ENCODE measurements around the gene RBMS1.
"Not testable (repeated sequence)": the region's sequence is repeated elsewhere in the genome, so short reads cannot be mapped to it uniquely, and the experiment has no call there.

Gene RBMS1

DNA sequence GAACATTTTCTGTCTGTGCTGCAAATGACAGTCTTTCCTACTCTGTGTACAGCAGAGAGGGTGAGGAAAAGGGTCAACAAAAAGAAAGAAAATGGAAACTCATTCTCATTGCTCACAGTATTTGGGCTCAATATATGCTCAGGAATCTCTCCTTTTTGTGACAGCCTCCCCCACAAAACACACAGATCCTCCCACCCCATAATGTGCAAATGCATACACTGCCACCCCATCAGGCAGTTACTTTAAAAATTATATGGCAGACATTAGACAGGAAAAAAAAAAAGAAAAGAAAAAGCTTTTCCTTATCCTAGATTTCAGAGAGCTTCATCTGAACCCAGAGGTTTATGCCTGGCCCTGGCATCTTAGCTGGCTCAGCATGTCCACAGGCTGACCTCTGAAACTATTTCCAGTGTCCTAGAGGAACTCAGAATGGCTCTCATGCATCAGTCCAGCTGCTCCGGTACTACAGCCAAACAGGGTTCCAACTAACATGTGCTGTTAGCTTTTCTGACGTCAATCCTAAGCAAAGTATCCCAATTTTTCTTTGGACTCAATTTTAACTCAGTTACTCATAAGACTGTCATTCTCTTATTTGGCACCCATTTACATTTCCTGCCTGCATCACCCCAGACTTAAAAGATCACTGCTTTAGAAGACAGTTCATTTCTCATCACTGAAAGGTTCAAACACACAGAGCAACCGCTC, 105.9 kb downstream of the RBMS1 start:
- in situ Hi-C loops (cut with MboI; ENCODE audit: low sequenced_read_pairs), result no loop called here

- in situ Hi-C loops (cut with MboI; ENCODE audit: low sequenced_read_pairs), result no loop called here
These were observed 108.8 kb downstream of the RBMS1 start for GRCh38 chr2:160384791-160385190.

DNA sequence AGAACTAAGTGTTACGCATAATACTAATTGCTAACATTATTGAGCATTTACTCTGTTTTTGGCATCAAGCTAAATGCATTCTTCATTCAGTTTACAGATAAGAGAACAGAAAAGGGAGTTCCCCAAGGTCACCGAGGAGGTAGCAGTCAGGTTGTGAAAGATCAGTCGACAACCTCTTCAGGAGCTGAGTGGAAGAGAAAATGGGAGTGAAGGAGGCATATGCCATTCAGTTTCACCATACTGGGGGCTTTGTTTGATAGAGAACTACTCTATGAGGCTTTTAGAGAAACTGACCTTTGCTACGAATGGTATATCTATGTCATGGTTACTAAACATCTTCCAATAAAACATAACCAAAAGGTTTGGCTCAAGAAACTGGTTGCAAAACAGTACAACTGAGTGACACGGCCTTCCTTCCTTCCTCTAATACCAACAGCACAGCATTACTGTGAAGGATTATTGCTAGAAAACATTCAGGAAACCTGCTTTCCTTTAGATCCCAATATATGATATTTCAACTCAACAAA, 112.1 kb downstream of the RBMS1 start:
- in situ Hi-C loops (cut with MboI; ENCODE audit: low sequenced_read_pairs), result no loop called here

- in situ Hi-C loops (cut with MboI; ENCODE audit: low sequenced_read_pairs), result no loop called here
These were observed 113.0 kb downstream of the RBMS1 start for GRCh38 chr2:160380611-160381010.

GRCh38 chr2:160380000-160380570, 113.5 kb downstream of the RBMS1 start:
- in situ Hi-C loops (cut with MboI; ENCODE audit: low sequenced_read_pairs), result no loop called here

DNA sequence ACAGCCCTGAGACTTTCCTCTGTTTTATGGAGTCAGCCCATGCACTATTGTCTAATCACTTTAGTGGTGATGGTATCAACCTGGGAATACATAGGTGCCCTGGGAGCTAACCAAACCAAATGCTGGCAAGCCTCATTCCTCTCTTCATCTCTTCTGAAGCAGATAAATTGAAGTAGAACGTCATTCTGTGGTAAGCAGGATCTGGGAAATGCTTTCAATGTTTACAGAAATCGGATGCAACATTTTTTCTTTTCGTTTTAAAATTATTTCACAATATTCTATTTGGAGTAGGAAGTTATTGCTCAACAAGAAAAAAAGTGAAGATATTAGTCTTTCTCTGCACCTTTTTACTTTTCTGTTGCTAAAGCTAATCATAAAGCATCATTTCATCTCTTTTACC, 114.2 kb downstream of the RBMS1 start:
- in situ Hi-C loops (cut with MboI; ENCODE audit: low sequenced_read_pairs), result no loop called here

GRCh38 chr2:160377204-160377995, 116.2 kb downstream of the RBMS1 start:
- in situ Hi-C loops (cut with MboI; ENCODE audit: low sequenced_read_pairs), result no loop called here

DNA sequence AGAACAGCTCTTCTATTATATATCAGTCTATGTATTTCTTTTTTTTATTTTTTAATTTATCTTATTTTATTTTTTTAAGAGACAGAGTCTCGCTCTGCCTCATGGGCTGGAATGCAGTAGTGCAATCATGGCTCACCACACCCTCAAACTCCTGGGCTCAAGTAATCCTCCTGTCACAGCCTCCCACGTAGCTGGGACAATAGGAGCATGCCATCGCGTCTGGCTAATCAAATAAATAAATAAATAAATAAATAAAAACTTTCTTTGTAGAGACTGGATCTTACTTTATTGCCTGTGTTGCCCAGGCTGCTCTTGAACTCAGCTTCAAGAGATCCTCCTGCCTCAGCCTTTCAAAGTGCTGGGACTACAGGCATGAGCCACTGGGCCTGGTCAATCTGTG, 117.0 kb downstream of the RBMS1 start:
- in situ Hi-C loops (cut with MboI; ENCODE audit: low sequenced_read_pairs), result no loop called here

GRCh38 chr2:160375802-160376469, 117.7 kb downstream of the RBMS1 start:
- in situ Hi-C loops (cut with MboI; ENCODE audit: low sequenced_read_pairs), result no loop called here

- in situ Hi-C loops (cut with MboI; ENCODE audit: low sequenced_read_pairs), result no loop called here
These were observed 118.6 kb downstream of the RBMS1 start for GRCh38 chr2:160375037-160375436.

- in situ Hi-C loops (cut with MboI; ENCODE audit: low sequenced_read_pairs), result no loop called here
These were observed 119.9 kb downstream of the RBMS1 start for GRCh38 chr2:160373666-160374065.

DNA sequence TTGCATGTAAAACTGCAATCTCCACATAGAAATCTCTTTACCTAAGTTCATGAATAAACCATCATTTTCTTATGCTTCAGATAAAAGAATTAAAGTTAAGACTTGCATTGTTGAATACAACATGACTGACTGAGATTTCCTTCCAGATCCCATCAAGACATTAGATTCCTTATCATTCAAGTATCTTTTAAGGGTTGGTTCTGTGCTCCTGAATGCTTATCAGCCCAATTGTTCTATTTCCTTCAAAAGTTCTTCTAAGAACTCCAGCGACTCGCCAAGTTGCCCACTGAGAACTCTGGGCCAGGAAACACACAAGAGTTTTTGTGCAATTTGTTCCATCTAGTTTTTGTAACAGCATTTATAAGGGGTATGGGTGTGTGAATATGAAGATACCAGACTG, 120.3 kb downstream of the RBMS1 start:
- in situ Hi-C loops (cut with MboI; ENCODE audit: low sequenced_read_pairs), result no loop called here

GRCh38 chr2:160372585-160372984, 121.0 kb downstream of the RBMS1 start:
- in situ Hi-C loops (cut with MboI; ENCODE audit: low sequenced_read_pairs), result no loop called here

DNA sequence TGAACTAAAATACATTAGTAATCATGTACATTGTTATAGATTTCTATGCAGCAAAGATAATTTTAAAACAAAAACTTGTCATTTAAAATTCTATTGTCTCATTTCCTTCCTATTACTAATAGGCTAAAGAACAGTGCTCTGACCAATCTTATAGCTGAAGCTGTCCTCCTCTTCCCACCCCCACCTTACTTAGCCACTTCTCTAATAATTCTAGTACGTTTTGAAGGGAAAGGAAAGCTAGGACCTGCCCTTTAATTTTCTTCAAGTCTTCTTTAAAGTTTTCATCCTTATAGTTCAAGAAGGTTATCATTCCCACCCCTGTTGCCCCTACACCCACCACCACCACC, 121.6 kb downstream of the RBMS1 start:
- in situ Hi-C loops (cut with MboI; ENCODE audit: low sequenced_read_pairs), result no loop called here

DNA sequence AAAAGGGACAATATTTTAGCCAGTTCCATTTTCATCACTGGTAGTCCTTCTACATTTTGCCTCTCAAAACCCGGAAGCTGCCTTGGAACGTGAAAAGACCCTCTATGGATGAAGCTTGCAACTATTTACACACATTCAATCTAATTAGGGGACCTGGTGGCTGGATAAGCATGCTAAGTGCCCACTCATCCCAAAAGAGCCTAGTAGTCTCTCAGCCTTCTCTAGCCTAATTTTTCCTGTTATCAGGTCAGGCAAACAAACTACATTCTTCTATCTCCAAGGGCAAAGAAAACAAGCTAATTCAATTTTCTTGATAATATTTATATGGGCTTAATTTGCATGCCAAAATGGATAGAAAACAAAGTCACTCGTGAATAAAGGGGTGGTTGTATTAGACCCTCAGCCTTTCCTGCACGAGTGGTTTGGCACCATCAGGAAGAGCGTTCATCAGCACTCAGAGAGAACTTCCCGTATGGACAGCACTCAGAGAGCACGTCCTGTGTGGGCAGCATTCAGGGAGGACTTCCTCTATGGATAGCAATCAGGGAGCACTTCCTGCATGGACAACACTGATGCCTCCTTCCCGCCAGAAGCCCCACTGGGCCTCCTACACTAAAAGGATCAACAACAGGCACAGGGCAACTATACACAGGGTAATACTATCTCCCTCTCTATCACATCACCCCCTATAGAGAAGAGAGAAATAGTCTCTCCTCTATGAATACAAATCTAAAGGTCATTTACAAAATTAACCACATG, 122.2 kb downstream of the RBMS1 start:
- in situ Hi-C loops (cut with MboI; ENCODE audit: low sequenced_read_pairs), result no loop called here

DNA sequence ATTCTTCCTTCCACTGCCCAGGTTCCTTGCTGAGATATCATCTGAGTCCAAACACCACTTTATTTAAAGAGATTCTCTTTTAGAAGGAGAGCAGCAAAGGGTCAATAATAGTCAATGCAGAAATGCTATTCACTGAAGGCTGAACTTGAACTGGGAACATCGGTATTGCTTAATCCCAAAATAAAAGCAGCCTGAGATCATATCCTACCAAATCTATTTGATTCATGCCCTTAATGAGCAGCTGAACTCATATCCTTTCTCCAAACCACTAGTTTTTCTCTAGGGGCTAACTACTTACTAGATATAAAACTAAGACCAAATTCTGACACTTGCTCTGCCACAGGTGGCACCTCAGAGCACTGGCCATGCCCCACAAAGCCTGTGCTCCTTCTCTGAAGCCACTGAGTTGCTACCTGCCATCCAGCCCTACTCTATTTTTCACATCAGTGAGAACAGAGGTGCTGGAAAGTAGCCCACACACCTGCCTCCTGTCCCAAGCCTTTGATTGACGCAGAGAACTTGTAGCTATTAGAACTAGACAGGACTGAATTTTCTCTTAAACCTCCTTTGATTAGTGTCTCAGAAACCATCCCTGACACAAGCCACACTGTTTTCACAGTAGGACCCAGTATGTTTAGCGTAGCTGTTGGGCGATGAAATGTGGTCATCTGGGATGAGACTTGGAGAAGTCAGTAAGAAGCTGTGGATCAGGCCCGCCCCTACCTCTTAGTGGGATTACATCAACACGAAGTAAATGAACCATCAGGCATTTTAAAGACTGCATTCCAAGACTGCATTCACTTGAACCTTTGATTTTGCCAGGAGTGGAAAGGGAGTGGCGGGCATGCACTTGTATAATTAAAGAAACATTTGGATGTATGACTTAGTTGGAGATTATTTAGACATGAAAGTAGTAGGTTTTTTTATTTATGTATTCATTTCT, 124.3 kb downstream of the RBMS1 start:
- in situ Hi-C loops (cut with MboI; ENCODE audit: low sequenced_read_pairs), result no loop called here

GRCh38 chr2:160367887-160368286, 125.7 kb downstream of the RBMS1 start:
- in situ Hi-C loops (cut with MboI; ENCODE audit: low sequenced_read_pairs), result no loop called here

DNA sequence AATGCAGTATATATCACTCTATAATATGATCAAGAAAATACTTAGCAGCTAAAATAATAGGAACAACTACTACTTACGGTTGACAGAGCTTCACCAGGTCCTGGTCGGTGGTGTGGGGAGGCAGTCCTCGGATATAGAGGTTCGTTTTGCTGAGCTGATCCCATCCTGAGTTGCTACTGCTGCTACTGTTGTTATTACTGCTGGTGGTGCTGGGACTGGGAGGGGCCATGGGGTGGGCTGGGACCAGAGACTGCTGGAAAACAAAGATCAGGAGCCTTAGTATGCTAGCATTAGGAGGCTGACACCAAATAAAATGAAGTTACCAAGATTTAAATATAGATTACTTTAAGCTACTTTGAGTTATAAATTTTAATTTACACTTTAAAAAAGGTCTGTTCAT, 126.5 kb downstream of the RBMS1 start:
- in situ Hi-C loops (cut with MboI; ENCODE audit: low sequenced_read_pairs), result not testable (repeated sequence)

DNA sequence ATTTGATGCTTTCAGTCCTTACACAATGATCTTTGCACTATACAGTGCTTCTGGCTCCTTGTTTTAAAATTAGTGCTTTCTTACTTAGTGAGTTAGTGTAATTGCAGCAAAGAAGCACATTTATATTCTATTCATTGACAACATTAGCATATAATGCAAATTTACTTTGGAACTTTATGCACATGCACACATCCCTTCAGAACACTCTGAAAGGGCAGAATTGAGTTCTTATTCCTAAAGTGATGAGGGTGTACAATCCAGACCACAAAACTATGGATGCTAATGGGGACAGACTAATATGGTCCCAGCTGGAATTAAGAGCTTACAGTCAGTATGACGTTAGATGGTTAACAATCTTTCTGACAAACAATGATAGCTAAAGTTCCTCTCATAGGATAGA, 127.1 kb downstream of the RBMS1 start:
- in situ Hi-C loops (cut with MboI; ENCODE audit: low sequenced_read_pairs), result no loop called here

Data from hTERT RPE-1 (cell line).